ENCODE data around the gene THOC3.
"Not testable (repeated sequence)": the region's sequence is repeated elsewhere in the genome, so short reads cannot be mapped to it uniquely, and the experiment has no call there.

The THOC3 gene

GRCh38 chr5:175967471-175968372, at the start of gene THOC3:
TSS of gene THOC3 (minus strand) at chr5:175968315. CDS start at chr5:175968208, 107 bp downstream.
- DNase-seq (ENCODE audit: low read depth in 2 of 2): peak; percentile 48 to 64

- not testable (repeated sequence) for DNase-seq (ENCODE audit: low read depth in 2 of 2)
These were observed 49.2 kb upstream of the THOC3 start for GRCh38 chr5:176017324-176017723.

GRCh38 chr5:176014360-176014759, 46.2 kb upstream of the THOC3 start:
- not testable (repeated sequence) for DNase-seq (ENCODE audit: low read depth in 2 of 2)

GRCh38 chr5:176011088-176011487, 43.0 kb upstream of the THOC3 start:
- DNase-seq (ENCODE audit: low read depth in 2 of 2): not testable (repeated sequence)

GRCh38 chr5:176010202-176010601, 42.1 kb upstream of the THOC3 start:
- not testable (repeated sequence) for DNase-seq (ENCODE audit: low read depth in 2 of 2)

GRCh38 chr5:176007220-176007619, 39.1 kb upstream of the THOC3 start:
- not testable (repeated sequence) for DNase-seq (ENCODE audit: low read depth in 2 of 2)

- DNase-seq (ENCODE audit: low read depth in 2 of 2): not testable (repeated sequence)
These were observed 38.7 kb upstream of the THOC3 start for GRCh38 chr5:176006819-176007218.

- not testable (repeated sequence) for DNase-seq (ENCODE audit: low read depth in 2 of 2)
These were observed 29.9 kb upstream of the THOC3 start for GRCh38 chr5:175997979-175998378.

- DNase-seq (ENCODE audit: low read depth in 2 of 2): not testable (repeated sequence)
These were observed 29.4 kb upstream of the THOC3 start for GRCh38 chr5:175997495-175997894.

- DNase-seq (ENCODE audit: low read depth in 2 of 2): not testable (repeated sequence)
These were observed 28.7 kb upstream of the THOC3 start for GRCh38 chr5:175996791-175997190.

- not testable (repeated sequence) for DNase-seq (ENCODE audit: low read depth in 2 of 2)
These were observed 27.4 kb upstream of the THOC3 start for GRCh38 chr5:175995506-175995905.

GRCh38 chr5:175979371-175979995, 11.4 kb upstream of the THOC3 start:
- DNase-seq (ENCODE audit: low read depth in 2 of 2): not testable (repeated sequence)

- not testable (repeated sequence) for DNase-seq (ENCODE audit: low read depth in 2 of 2)
These were observed 266 bp upstream of the THOC3 start for GRCh38 chr5:175968381-175968780.

- not testable (repeated sequence) for DNase-seq (ENCODE audit: low read depth in 2 of 2)
These were observed 5.8 kb downstream of the THOC3 start for GRCh38 chr5:175962329-175962728.

- DNase-seq (ENCODE audit: low read depth in 2 of 2): not testable (repeated sequence)
These were observed 7.9 kb downstream of the THOC3 start for GRCh38 chr5:175960228-175960627.

GRCh38 chr5:175958515-175958914, 9.6 kb downstream of the THOC3 start:
- DNase-seq (ENCODE audit: low read depth in 2 of 2): not testable (repeated sequence)

- not testable (repeated sequence) for DNase-seq (ENCODE audit: low read depth in 2 of 2)
These were observed 14.0 kb downstream of the THOC3 start for GRCh38 chr5:175954107-175954506.

GRCh38 chr5:175952810-175953209, 15.3 kb downstream of the THOC3 start:
- not testable (repeated sequence) for DNase-seq (ENCODE audit: low read depth in 2 of 2)

GRCh38 chr5:175951339-175951969, 16.7 kb downstream of the THOC3 start:
- DNase-seq (ENCODE audit: low read depth in 2 of 2): not testable (repeated sequence)

GRCh38 chr5:175948329-175949108, 19.6 kb downstream of the THOC3 start:
- DNase-seq (ENCODE audit: low read depth in 2 of 2): not testable (repeated sequence)

GRCh38 chr5:175943253-175943652, 24.9 kb downstream of the THOC3 start:
- DNase-seq (ENCODE audit: low read depth in 2 of 2): not testable (repeated sequence)

All from stimulated activated CD4-positive, alpha-beta T cell treated with anti-CD3 and anti-CD28 coated beads, Interleukin-15, amount 100 ng/mL, for 48 hours (primary cell).